HL-60/S4 treated with phorbol 12-myristate 13-acetate at 8.2 ng/mL for 4 days and 3 days (cell line): ENCODE results near the gene ASPDH.
"Not testable (repeated sequence)": the region's sequence is repeated elsewhere in the genome, so short reads cannot be mapped to it uniquely, and the experiment has no call there.

Source experiments
- in situ Hi-C: fragments of 300-500 bp; cut with MboI; formaldehyde crosslinking; loops from 2 replicates; pipeline ENCODE4 v1.15.0; 2022; ENCODE audit warnings: low sequenced_read_pairs

ASPDH gene

GRCh38 chr19:50480281-50481111 is 33.2 kb downstream of the ASPDH start:
- in situ Hi-C loops: no loop called here

- in situ Hi-C loops: no loop called here
These were observed 33.9 kb downstream of the ASPDH start for GRCh38 chr19:50479761-50480251.

- in situ Hi-C loops: no loop called here
These were observed 34.6 kb downstream of the ASPDH start for GRCh38 chr19:50478901-50479715.

- in situ Hi-C loops: no loop called here
These were observed 35.8 kb downstream of the ASPDH start for GRCh38 chr19:50477751-50478515.

GRCh38 chr19:50476907-50477238 is 36.8 kb downstream of the ASPDH start:
- in situ Hi-C loops: no loop called here

DNA sequence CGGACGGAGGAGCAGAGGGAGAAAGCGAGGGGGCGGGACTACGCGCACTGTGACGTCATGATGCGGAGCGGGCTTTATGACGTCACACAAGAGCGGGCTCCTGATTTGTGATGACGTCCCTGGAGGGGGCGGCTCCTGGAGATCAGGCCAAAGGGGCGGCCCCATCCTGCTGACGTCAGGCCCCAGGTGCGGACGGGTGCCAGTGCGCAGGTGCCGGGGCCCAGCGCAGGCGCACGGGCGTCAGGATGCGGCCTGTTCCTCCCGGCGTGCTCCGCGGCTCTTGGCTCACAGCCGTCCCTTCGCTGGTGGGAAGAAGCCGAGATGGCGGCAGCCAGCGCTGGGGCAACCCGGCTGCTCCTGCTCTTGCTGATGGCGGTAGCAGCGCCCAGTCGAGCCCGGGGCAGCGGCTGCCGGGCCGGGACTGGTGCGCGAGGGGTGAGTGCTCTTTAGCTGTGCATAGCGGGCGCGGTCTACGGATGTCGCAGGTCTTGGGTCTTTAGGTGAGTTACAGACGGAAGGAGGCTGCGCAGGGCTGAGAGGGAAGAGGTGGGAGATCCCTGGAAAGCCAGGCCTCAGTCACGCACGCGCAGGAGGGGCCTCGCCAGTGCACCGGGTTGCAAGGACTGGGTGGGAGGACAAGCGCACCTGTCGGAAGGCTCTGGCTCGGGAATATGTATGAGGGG is 37.3 kb downstream of the ASPDH start, which contains the start of the genes EMC10 and GARIN5A:
Gene EMC10 (plus strand): TSS at position 284 of the 683 bp plus-strand sequence. CDS start 38 bp downstream, at position 322.
Gene GARIN5A (minus strand): TSS at position 625 of the 683 bp plus-strand sequence. CDS start 460 bp downstream, at position 165.
- in situ Hi-C loops: no loop called here

GRCh38 chr19:50475736-50476223 is 37.9 kb downstream of the ASPDH start:
- in situ Hi-C loops: no loop called here

GRCh38 chr19:50475101-50475568 is 38.6 kb downstream of the ASPDH start:
- in situ Hi-C loops: no loop called here

DNA sequence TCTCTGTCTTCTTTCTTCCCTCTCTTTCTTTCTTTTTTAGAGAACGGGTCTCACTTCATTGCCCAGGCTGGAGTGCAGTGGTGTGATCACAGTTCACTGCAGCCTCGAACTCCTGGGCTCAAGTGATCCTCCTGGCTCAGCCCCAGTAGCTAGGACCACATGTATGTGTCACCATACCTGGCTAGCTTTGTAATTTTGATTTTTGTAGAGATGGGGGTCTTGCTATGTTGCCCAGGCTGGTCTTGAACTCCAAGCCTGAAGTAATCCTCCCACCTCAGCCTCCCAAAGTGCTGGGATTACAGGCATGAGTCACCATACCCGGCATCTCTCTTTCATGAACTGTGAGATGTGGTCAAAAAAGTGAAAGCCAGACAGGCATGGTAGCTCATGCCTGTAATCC is 40.4 kb downstream of the ASPDH start:
- in situ Hi-C loops: not testable (repeated sequence)

- in situ Hi-C loops: loop anchor here (10.0 kb wide), 1 partner anchor 104 kb away; the partner anchor contains the start of gene NAPSA
These were observed 44.9 kb downstream of the ASPDH start for GRCh38 chr19:50468818-50469217.

- in situ Hi-C loops: loop anchor here (10.0 kb wide), 1 partner anchor 103 kb away; the partner anchor contains the start of gene NAPSA
These were observed 46.1 kb downstream of the ASPDH start for GRCh38 chr19:50467566-50467965.

GRCh38 chr19:50466706-50467039 is 47.0 kb downstream of the ASPDH start:
- in situ Hi-C loops: loop anchor here (10.0 kb wide), 1 partner anchor 102 kb away; the partner anchor contains the start of gene NAPSA

GRCh38 chr19:50465986-50466705 is 47.6 kb downstream of the ASPDH start:
- in situ Hi-C loops: loop anchor here (10.0 kb wide), 1 partner anchor 101 kb away; the partner anchor contains the start of gene NAPSA

DNA sequence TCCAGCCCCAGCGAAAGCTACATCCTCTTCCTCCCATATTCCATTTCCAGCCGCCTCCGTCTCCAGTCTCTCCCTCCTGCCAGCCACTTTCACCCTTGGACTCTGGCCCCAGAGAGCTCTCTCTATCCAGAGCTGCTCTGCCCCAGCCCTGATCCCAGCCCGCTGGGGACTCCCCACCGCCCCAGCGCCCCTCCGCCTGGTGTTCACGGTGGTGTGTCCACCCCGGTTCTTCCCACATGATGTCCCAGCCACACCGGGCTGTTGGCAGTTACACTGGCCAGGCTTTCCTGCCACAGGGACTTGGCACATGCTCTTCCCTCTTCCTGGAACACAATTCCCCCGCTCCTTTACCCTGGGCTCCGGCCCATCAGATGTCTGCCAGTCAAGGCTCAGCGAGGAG is 48.7 kb downstream of the ASPDH start:
- in situ Hi-C loops: loop anchor here (10.0 kb wide), 1 partner anchor 100 kb away; the partner anchor contains the start of gene NAPSA

DNA sequence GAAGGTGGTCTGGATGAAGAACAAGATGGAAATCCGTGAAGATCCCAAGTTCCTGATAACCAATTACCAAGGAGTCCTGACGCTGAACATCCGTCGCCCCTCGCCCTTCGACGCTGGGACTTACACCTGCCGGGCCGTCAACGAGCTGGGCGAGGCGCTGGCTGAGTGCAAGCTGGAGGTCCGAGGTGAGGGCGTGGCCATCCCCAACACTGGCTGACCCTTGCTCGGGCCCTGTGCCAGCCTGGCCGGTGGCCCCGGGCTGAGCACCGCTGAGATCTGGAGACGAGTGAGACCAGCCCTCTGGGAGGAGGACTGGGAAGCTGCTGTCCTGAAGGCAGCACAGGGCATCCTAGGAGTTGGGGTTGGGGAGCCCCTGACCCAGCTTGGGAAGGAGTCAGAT is 49.4 kb downstream of the ASPDH start:
- in situ Hi-C loops: loop anchor here (10.0 kb wide), 1 partner anchor 100 kb away; the partner anchor contains the start of gene NAPSA

DNA sequence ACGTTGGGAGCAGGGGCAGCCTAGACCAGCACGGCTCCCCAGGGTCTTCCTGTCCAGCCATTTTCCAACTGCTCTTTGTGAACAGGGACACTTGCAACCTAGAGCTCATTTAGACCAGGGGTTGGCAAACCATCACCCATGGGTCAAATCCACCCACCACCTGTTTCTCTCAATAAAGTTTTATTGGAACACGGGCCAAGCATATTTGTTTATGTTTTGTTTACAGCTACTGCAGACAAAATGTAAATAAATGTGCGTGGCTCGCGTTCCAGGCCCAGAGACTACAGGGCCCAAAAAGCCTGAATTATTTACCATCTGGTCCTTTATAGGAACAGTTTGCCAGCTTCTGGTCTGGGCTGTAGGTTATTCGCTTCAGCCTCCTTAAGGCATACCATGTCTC is 50.7 kb downstream of the ASPDH start:
- in situ Hi-C loops: loop anchor here (10.0 kb wide), 1 partner anchor 98 kb away; the partner anchor contains the start of gene NAPSA
